Cardiac ventricle fibroblast (primary cell): Measurements from ENCODE around the gene MCM3. TPM values are rescaled to one million over a fixed set of nuclear protein-coding genes. Genes with fewer than 3 reads are reported as not detected.

ENCODE experiments used
- total RNA-seq: library from RNA; depleted of rRNA; stranded (reverse); fragments of >200 nt; gene quantifications from 2 replicates; pipeline ENCODE4 v1.2.3, GENCODE V29; 2015

The MCM3 gene
- total RNA-seq, result 17.0 and 20.7 TPM in 2 replicates

DNA sequence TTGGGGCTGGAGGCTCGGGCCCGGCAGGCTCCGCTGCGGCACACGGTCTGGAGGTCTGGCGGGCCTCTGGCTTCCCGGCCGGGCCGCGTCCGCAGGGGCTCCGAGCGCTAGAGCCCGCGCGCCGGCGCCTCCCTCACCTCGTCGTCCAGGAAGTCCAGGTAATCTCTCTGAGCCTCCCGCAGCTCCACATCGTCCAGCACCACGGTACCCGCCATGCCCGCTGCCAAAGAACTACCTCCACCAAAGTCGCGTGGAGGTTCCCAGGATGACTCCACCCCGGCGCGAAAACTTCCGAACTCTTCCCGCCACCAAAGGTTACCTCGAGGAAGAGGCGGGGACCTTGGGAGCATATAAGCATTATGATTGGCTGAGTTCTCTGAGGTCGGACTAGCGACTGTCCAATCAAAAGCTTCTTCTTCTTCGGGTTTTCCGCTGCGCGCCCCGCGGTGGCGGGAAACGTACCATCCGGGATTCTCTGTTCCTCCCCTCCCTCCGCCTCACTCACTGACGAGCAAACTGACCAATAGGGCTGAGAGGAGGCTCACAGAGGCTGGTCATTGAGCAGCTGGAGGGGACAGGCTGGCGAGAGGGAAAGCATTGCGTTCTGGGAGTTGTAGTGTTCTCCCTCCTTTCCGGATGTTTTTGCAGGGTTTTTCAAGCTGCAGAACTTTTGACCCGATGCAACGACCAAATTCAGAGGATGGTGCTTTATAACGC, at the start of gene MCM3:
Gene MCM3, minus strand, starts transcription at position 283 of the 717 bp plus-strand sequence. Its CDS starts 68 bp downstream, at position 215.

DNA sequence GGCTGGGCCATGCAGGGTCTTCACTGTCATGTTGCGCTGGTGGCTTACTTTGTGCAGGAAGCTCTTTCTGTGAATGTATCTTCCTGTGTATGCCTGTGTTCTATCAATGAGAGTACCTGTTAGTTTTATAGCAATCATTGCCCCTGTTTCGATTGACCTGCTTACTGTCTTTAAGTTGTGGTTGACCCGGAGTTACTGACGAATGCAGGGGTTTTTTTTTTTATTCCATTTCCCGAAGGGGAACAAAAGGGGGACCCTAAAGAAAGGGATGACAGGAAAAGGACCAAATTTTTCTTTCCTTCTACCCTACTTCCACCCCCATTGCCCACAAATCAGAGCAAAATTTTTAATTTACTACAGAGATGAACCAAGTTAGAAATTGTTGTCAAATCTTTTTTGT, 40.1 kb downstream of the MCM3 start, which contains the start of gene IL17F:
Gene IL17F, minus strand, starts transcription at position 101 of the 400 bp plus-strand sequence. Its CDS starts 71 bp downstream, at position 30.

Other genes starting within 250 kb of the MCM3 start
- gene PKHD1, start 197.1 kb downstream of the MCM3 start, total RNA-seq, result not detected in 2 replicates
- gene IL17A, start 98.4 kb downstream of the MCM3 start, total RNA-seq, result not detected in 2 replicates
- gene IL17F, start 40.2 kb downstream of the MCM3 start, total RNA-seq, result not detected in 2 replicates
- 3.8 and 4.7 TPM in 2 replicates for gene PAQR8, start 77.4 kb upstream of the MCM3 start, total RNA-seq
- 28.3 and 38.9 TPM in 2 replicates for gene EFHC1, start 135.6 kb upstream of the MCM3 start, total RNA-seq